HepG2 (cell line): ENCODE results near the gene FAM131C. TPM values are rescaled to one million over a fixed set of nuclear protein-coding genes. Genes with fewer than 3 reads are reported as not detected.

Experiments
- ATAC-seq: fragments of 200-7000 bp; cut with Tn5 transposase; 3 replicates; pipeline ENCODE4 v1.9.1; 2020; ENCODE audit warnings: mild to moderate bottlenecking, moderate library complexity
- BruUV-seq: library from RNA; stranded (reverse); fragments of 400-500 nt; replicated peaks from 2 replicates; lab custom pipeline; 2021; lab: Mats Ljungman, UMichigan
- CTCF ChIA-PET: fragments of 300-600 bp; formaldehyde crosslinking; extraction: SDS; loops from one replicate; lab custom pipeline; 2021; ENCODE audit warnings: low total read pairs, inconsistent platforms, low intra/inter-chr PET ratio; lab: Yijun Ruan, JAX
- POLR2A ChIA-PET: fragments of 350-600 bp; sonication (Branson Sonifier 250); formaldehyde crosslinking; loops from one replicate; lab custom pipeline; 2020; ENCODE audit warnings: antibody characterized with exemption, inconsistent platforms; lab: Yijun Ruan, JAX
- DNase-seq: peaks from one replicate; pipeline ENCODE4 v3.0.0-alpha.2; 2015; ENCODE audit warnings: low spot score
- FAIRE-seq: peaks from 3 replicates; lab custom pipeline; 2011; peaks lifted over from hg19 to GRCh38; lab: Jason Lieb, UNC
- H2AFZ ChIP-seq: one replicate; pipeline ENCODE4 v1.6.1; 2011; ENCODE audit warnings: low read length, inconsistent platforms
- H3K27ac ChIP-seq: fragments of 300-600 bp; 3 replicates; pipeline ENCODE4 v1.8.0; 2011; ENCODE audit warnings: mixed run types, mild to moderate bottlenecking, mixed read lengths, low read length, inconsistent platforms; ENCODE audit not compliant: insufficient read depth; ENCODE audit errors: extremely low read length
- H3K27me3 ChIP-seq, 2 experiments: fragments of 200-600 bp in 1 of 2; 2 replicates in 1 of 2; 3 replicates in 1 of 2; pipeline versions ENCODE4 v1.6.0 to v1.8.0; 2011; ENCODE audit warnings: low read length in 2 of 2, mild to moderate bottlenecking in 2 of 2, moderate library complexity in 2 of 2, inconsistent platforms in 1 of 2; ENCODE audit not compliant: insufficient read depth in 2 of 2, control insufficient read depth in 1 of 2
- H3K36me3 ChIP-seq, 2 experiments: fragments of 200-600 bp in 1 of 2; replicated peaks in 1 of 2; 2 replicates in 1 of 2; 3 replicates in 1 of 2; pipeline versions ENCODE4 v1.5.1 to v1.8.0; 2011; ENCODE audit warnings: low read length in 2 of 2, inconsistent platforms in 1 of 2; ENCODE audit not compliant: insufficient read depth in 2 of 2, control insufficient read depth in 1 of 2
- H3K4me1 ChIP-seq: 2 replicates; pipeline ENCODE4 v1.5.1; 2012; ENCODE audit warnings: low read length, inconsistent platforms; ENCODE audit not compliant: insufficient read depth
- H3K4me2 ChIP-seq: 2 replicates; pipeline ENCODE4 v1.6.0; 2011; ENCODE audit warnings: low read depth, low read length, inconsistent platforms
- H3K4me3 ChIP-seq, 3 experiments: fragments of 200-600 bp in 1 of 3; sonication (generic), shearing (Covaris generic) in 1 of 3; replicated peaks in 1 of 3; 2 replicates each; pipeline ENCODE4 v1.5.1; 2011 to 2016; ENCODE audit warnings: low read length in 3 of 3, inconsistent platforms in 2 of 3, low read depth in 2 of 3, mild to moderate bottlenecking in 2 of 3, control low read depth in 1 of 3, mixed read lengths in 1 of 3; ENCODE audit not compliant: insufficient read depth in 1 of 3
- H3K79me2 ChIP-seq: one replicate; pipeline ENCODE4 v1.6.1; 2011; ENCODE audit warnings: low read length, inconsistent platforms; ENCODE audit not compliant: insufficient read depth
- H3K9ac ChIP-seq: 2 replicates; pipeline ENCODE4 v1.6.0; 2011; ENCODE audit warnings: mild to moderate bottlenecking, low read depth, low read length, inconsistent platforms; ENCODE audit not compliant: insufficient read depth
- H3K9me3 ChIP-seq: 2 replicates; pipeline ENCODE4 v1.5.1; 2012; ENCODE audit warnings: mild to moderate bottlenecking, low read length
- H4K20me1 ChIP-seq: 2 replicates; pipeline ENCODE4 v1.6.0; 2011; ENCODE audit warnings: inconsistent platforms, mild to moderate bottlenecking, low read length, moderate library complexity; ENCODE audit not compliant: insufficient read depth
- HNRNPL ChIP-seq: fragments of 200-400 bp; formaldehyde crosslinking; IDR thresholded peaks from 2 replicates; pipeline ENCODE4 v1.6.1; 2017; ENCODE audit warnings: mild to moderate bottlenecking, low read depth, low read length
- MED13 ChIP-seq: sonication (generic); formaldehyde crosslinking; IDR thresholded peaks from 2 replicates; pipeline ENCODE4 v1.5.0; 2020; ENCODE audit warnings: missing genetic modification reagents
- MLLT10 ChIP-seq: sonication (generic); formaldehyde crosslinking; IDR thresholded peaks from 2 replicates; pipeline ENCODE4 v1.4.0; 2020; ENCODE audit warnings: missing genetic modification reagents
- MZF1 ChIP-seq: sonication (generic); formaldehyde crosslinking; IDR thresholded peaks from 2 replicates; pipeline ENCODE4 v1.8.1; 2023; ENCODE audit warnings: mild to moderate bottlenecking, missing genetic modification reagents, borderline replicate concordance
- TEAD3 ChIP-seq: optimal IDR thresholded peaks from 2 replicates; pipeline ENCODE3; 2016; ENCODE audit warnings: borderline replicate concordance
- ZBTB38 ChIP-seq: sonication (generic); formaldehyde crosslinking; IDR thresholded peaks from 2 replicates; pipeline ENCODE4 v1.5.1; 2020; ENCODE audit warnings: mild to moderate bottlenecking, missing genetic modification reagents
- ZNF253 ChIP-seq: sonication (generic); formaldehyde crosslinking; IDR thresholded peaks from 2 replicates; pipeline ENCODE4 v1.8.0; 2022; ENCODE audit warnings: mild to moderate bottlenecking, missing genetic modification reagents, borderline replicate concordance
- WGBS: methylation state at CpG from one replicate; pipeline ENCODE4 v1.1.6; 2017; ENCODE audit warnings: low lambda C conversion rate; 5-methylcytosine and 5-hydroxymethylcytosine counted together
- in situ Hi-C: cut with HindIII; loops from 2 replicates; pipeline ENCODE4 v1.10.0; 2017; ENCODE audit warnings: low pct_unique_long_range_greater_than_20kb; ENCODE audit not compliant: extremely low pct_ligation_motif_present
- intact Hi-C: fragments of 100-400 bp; cut with micrococcal nuclease; formaldehyde crosslinking; loops from one replicate; pipeline ENCODE4 v1.10.0; 2022; ENCODE audit not compliant: unreplicated experiment
- polyA plus RNA-seq, 8 experiments: library from polyadenylated mRNA; depleted of rRNA in 3 of 8; stranded (reverse) in 7 of 8; unstranded in 1 of 8; fragments of >200 nt; fragmentation: Illumina TruSeq in 4 of 8; extraction: Trizol in 4 of 8; gene quantifications; 2 replicates each; pipeline versions ENCODE4 v1.2.1 to v1.2.3, GENCODE V29; 2011 to 2016; ENCODE audit warnings: low read depth in 4 of 8, missing spikeins in 1 of 8, mixed read lengths in 1 of 8; ENCODE audit not compliant: insufficient read depth in 1 of 8
- total RNA-seq, 5 experiments: library from RNA; depleted of rRNA; stranded (reverse); fragments of >200 nt; fragmentation: Illumina TruSeq; extraction: Trizol; gene quantifications; 2 replicates each; pipeline ENCODE4 v1.2.3, GENCODE V29; 2016; ENCODE audit warnings: low read depth in 1 of 5
- TF ChIP-seq, protein P1 (sequence below): sonication (generic); formaldehyde crosslinking; IDR thresholded peaks from 2 replicates; pipeline ENCODE4 v1.8.0; 2022; ENCODE audit warnings: low read depth, missing genetic modification reagents

Gene FAM131C
- total and polyA plus RNA-seq, 2 of the 13 experiments (the other 11 are each of a cell fraction or from before 2014, with no cell fraction given) = 0.07 TPM; not detected in 1

DNA sequence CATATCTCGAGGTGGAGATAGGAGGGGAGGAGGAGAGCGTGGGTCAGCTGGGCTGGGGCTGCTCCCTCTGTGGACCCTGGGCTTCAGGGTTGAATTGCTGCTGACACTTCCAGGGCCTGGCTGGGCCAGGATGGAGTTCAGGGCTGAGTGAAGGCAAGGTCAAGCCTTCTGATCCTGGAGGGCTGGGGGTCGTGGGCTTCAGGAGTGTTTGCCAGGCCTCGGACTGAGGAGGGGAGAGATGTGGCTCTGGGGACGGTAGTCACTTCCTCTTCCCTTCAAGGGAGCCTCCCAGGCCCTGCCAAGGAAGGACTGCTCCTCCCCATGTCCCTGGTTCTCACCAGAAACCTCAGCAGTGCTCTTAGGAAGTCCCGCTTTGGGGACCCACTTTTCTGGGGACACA is 12.1 kb upstream of the FAM131C start (continued):
- no peak for TF ChIP-seq MLLT10 (CRISPR knock-in tag)
- TF ChIP-seq MED13 (CRISPR knock-in tag) = no peak
- TF ChIP-seq ZBTB38 (CRISPR knock-in tag) = no peak
- TF ChIP-seq, protein P1, sequence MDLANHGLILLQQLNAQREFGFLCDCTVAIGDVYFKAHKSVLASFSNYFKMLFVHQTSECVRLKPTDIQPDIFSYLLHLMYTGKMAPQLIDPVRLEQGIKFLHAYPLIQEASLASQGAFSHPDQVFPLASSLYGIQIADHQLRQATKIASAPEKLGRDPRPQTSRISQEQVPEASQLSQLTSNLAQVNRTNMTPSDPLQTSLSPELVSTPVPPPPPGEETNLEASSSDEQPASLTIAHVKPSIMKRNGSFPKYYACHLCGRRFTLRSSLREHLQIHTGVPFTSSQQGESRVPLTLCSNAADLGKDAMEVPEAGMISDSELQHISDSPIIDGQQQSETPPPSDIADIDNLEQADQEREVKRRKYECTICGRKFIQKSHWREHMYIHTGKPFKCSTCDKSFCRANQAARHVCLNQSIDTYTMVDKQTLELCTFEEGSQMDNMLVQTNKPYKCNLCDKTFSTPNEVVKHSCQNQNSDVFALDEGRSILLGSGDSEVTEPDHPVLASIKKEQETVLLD = no peak

DNA sequence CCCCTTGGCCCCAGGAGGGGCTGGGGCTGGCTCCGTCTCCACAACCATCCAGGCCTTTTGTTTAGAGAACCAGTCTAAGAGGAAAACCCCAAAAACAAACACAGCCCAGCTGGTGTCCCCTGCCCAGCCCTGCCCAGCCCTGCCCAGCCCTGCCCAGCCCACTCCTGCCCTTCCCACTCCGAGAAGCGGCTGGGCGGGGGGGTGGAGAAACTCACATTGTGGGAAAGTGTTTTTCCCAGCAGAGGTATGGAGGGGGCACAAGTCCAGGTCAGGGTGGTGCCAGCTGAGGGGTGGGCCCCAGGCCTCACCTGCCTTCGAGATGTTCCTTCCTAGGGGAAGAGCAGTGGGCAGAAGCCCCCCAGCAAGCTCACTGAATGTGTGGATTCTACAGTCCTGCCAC is 10.0 kb upstream of the FAM131C start:
- H3K79me2 ChIP-seq = no peaks in the 10 kb centered on the region
- H3K4me2 ChIP-seq = no peak overlapping the region
- no TSS peak for BruUV-seq
- FAIRE-seq (no peak), ATAC-seq (no peak), DNase-seq (no peak)
- H3K27ac ChIP-seq = no peak overlapping the region
- ChIA-PET POLR2A (interaction anchor here (1.6 to 1.7 kb wide), 2 partner anchors 101 to 103 kb away, joined by 3 read pairs; no protein-coding TSS in a partner anchor), CTCF (interaction anchor here (5.7 kb wide), 1 partner anchor 104 kb away, joined by 98 read pairs; no protein-coding TSS in a partner anchor)
- peaks cover 55% of the 10 kb centered on the region for H3K4me1 ChIP-seq
- H3K9ac ChIP-seq = no peak overlapping the region
- peaks cover 0 to 14% of the 10 kb centered on the region in 2 experiments; a peak in 2 of 5 replicates for H3K27me3 ChIP-seq
- 10% methylated on average over 2 of the region's 5 CpGs for WGBS
- in situ Hi-C loops = loop anchor here (5.0 kb wide), 1 partner anchor 34 kb away; no protein-coding TSS in a partner anchor
- H4K20me1 ChIP-seq = no peaks in the 10 kb centered on the region
- H3K9me3 ChIP-seq = no peaks in the 10 kb centered on the region
- no peaks in the 10 kb centered on the region for H3K36me3 ChIP-seq
- H3K4me3 ChIP-seq = no peak overlapping the region
- intact Hi-C loops = loop anchor here (2.0 kb wide), 1 partner anchor 29 kb away; no protein-coding TSS in a partner anchor
- TF ChIP-seq TEAD3 = no peak
- TF ChIP-seq MZF1 (CRISPR knock-in tag) = no peak
- TF ChIP-seq ZNF253 (CRISPR knock-in tag) = no peak
- no peak for TF ChIP-seq MLLT10 (CRISPR knock-in tag)
- TF ChIP-seq HNRNPL = 0 out of 2 replicates have a peak, but pooled peaks have one; percentile 47
- no peak overlapping the region for H2AFZ ChIP-seq
